ENCODE measurements around the gene PRCD.

PRCD gene, protein sequence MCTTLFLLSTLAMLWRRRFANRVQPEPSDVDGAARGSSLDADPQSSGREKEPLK

DNA sequence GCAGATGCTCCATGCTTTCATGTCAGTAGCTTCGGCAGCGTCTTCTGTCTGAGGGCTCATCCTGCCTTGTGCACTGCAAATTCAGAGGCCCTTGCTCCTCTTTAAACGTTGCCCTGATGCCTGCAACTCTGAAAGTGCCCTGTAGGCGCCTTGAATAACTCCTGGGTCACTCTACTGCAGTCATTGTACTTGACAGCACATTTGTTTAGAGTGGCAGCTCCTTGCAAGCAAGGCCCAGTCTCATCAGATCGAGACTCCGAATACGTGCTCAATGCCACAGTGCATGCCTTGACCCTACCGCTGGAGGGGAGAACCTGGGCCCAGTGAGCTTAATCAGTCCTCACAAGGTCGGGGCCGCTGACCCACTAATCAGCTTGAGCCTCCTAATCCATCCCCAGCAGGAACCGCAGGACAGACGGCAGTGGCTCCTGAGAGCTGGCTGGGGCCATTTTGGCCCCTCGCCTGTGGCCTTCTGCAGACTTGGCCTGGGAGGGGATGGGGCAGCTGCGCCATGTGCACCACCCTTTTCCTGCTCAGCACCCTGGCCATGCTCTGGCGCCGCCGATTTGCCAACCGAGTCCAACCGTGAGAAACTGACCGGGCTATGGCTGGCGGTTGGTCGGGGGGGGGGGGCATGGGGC lies at the start of gene PRCD:
Gene PRCD, plus strand, starts transcription at position 414 of the 641 bp plus-strand sequence. Its CDS starts 98 bp downstream, at position 512.
- DNase-seq, result no peak

DNA sequence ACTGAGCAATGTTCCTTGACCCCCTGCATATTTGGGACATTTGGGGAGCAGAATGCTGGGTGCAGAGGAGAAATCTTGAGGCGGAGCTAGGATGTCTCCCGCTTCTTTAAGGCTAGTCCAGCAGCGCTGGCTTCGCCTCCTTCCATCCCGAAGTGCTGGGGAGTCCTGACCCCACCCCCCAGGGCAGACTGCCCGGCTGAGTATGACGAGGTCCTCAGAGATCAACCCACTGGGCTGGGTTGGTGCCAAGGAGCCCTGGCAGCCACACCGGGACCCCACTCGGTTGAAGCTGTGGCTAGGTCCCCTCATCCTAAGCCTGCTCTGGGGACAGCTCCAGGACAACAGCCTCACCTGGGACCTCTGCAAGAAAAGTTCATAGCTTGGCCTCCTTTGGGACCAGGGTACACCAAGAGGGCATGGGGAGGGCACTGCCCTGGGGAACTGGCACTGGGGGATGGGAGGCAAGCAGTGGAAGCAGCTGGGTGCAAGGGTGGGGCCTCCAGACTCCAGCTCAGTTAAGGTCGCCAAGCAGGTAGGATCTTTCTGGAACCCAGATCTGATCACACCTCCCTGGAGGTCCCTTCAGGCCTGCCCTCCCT lies 49.6 kb upstream of the PRCD start:
- DNase-seq, result no peak

DNA sequence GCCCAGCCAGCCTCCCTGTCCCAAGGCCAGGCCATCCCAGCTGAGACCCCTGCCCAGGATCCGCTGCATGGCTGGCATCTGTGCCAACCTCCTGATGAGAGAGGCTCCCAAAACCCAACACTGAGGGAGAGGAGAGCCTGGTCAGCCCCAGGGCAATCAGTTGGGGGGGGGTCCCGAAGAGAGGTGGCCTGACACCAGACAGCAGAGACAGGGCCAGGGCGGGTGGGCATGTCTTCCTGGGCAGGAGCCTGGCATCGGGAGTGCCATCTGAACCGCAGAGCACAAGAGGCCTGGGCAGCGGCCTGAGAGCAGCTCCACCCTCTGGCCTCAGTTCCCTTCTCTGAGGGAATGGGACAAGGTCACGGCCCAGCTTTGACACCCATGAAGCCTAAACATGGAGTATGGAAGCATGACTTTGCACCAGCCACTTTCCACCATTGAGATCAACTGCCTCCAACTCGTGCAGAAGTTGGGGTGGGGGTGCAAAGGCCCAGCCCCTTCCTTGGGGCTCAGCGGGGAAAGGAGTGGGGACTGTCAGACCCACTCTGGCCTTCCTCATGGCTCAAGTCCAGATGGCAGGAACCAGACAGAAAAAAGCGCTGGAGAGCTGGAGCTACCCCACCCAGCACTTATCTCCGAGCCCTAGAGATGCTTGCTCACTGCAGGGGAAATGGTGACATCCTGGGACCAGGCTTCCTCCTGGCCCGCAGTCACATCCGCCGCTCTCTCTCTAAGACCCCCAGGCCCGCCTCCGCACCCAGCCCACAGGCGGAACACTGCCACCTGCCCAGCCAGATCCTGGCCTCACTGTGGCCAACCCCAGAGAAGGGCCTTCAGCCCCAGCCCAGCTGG lies 48.3 kb upstream of the PRCD start:
- DNase-seq, result no peak

DNA sequence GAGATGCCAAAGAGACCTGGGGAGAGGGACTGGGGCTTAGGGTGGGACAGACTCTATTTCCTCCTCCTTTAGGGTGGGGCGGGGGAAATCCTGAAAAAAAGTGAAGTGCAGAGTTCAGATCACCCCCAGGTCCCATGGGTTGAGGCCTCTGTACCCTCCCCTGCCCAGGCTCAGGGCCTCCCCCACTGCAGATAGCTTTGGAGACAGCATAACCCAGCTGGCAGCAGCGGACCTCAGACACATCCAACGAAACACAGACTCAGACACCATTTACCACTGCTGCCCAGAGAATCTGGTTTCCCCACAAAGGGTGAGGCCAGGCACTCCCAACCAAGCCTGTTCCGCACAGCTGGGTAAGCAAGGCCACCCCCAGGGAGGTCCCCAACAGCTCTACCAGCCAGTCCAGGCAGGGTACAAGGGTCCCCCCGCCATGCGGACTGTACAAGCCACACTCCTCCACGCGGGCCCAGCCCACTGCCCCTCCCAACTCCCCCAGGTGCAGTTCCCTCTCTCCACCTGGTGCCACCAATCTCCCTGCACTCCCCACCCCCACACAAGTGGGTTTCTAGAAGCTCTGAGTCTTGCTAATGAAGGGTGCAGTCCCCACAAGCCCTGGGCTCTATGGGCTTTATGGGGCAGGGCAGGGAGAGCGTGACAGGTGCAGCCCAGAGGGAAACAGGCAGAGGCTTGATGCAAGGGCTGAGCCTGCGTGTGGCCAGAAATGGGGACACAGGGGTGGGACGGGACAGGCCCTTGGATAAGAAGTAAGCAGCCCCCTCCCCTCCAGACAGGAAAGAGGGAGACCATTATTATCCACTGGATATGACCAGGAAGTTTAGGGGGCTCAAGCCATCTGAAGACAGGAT lies 47.5 kb upstream of the PRCD start:
- DNase-seq, result peak; percentile 68

DNA sequence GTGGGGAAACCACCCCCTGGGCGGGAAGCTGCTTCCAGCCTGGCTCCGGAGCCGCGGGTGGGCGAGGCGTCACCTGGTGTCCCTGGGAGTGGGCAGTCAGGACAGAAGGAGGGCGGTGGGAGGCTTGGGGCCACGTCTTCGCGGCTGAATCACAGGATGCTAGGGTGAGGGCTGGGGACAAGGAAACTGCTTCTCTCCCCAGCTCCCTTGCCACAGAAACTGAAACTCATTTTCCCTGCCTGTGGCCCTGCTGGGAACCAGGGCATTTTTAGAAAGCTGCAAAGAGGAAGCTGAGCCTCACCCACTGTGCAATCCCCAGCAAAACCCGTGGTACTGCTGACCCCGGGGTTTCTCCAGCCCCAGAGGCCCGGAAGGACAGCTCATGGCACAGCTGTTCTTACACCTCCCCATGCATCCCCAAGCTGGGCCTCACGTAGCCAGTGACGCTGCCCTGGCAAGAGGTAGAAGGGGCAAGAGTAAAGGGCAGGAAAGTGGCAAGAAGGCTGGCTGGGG lies 46.8 kb upstream of the PRCD start:
- peak; percentile 86 for DNase-seq

DNA sequence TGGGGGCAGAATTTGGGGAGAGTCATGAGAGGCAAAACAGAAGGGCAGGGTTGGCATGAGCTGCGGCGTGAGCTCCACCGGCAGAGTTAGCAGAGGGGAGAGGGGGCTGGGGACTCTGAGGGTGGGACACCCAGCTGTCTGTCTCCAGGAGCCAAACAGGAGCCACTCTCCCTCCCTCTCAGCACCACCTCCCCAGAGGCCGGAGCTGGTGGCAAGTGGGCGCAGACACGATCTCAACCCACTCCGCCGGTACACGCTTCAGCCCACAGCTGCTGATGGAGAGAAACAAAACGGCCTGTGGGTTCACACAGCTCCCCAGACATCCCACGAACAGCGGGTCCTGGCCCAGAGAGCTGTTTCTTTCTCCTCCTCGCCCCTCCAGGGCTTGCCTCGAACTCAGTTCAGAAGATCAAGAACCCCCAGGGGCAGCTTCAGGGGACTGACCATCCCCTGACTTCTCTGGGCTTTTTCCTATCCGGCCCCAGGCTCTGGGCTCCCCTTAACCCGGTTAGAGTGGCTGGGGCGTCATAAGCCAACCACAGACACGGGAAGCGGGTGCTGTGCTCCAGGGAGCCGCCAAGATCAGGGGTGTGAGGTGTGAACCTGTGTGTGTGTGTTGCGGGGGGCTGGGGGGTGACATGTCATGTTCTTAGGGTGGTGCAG lies 46.2 kb upstream of the PRCD start:
- no peak for DNase-seq

DNA sequence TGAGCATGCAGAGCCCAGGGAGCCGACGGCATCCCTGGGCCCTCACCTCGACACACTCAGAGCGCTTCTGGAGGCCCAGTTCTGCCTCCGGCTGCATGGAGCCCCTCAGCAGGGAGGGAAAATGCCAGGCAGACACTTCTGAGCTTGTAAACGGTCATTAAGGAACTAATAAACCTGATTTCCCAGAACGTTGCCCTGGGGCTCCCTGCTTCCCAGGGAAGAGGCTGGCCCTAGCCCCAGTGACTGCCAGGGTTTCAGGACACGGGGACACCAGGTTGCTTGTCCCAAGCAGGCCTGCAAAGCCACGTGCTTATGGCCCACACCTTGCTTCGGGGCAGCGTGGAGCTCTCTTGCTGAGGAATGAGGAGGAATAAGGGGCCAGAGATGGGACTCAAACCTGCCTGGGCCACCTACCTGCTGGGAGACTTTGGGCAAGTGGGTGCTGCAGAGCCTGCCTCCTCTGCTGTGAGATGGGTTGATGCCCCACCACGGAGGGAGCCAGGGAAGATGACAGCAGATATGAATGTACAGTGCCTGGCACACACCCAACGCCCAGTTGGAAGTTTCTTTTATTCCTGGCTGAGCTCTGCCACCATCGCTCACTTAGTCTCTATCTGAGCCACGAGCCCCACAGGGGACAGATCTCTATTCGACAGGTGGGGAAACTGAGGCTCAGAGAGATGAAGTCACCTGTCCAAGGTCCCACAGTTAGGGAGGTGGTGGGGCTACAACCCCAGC lies 44.0 kb upstream of the PRCD start:
- no peak for DNase-seq

DNA sequence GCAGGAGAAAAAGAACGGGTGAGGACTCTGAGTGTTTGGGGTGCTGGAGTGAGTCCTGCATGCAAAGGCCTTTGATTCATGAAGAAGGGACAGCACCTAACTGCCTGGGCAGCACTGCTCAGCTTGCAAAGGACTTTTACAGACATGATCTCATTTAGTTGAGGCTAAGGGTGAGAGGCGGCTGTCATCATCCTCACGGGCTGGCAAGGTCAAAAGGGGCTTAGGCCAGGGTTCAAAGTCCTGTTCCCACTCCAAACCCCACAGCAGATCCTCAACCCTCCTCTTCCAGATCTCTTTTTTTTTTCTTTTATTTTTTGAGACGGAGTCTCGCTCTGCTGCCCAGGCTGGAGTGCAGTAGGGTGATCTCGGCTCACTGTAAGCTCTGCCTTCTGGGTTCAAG lies 43.4 kb upstream of the PRCD start:
- DNase-seq, result no peak

DNA sequence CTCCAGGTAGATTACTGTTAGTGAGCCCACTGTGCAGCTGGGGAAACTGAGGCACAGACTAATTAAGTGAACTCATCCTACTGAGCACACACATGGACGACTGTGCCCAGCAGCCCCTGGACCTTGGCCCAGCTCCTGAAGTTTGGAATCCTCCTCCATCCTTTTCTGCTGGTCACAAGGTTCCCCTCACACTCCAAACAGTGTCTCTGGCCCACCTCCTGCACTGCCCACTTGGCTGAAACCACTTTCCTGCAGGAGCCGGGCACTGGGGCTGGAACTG lies 42.2 kb upstream of the PRCD start:
- no peak for DNase-seq

DNA sequence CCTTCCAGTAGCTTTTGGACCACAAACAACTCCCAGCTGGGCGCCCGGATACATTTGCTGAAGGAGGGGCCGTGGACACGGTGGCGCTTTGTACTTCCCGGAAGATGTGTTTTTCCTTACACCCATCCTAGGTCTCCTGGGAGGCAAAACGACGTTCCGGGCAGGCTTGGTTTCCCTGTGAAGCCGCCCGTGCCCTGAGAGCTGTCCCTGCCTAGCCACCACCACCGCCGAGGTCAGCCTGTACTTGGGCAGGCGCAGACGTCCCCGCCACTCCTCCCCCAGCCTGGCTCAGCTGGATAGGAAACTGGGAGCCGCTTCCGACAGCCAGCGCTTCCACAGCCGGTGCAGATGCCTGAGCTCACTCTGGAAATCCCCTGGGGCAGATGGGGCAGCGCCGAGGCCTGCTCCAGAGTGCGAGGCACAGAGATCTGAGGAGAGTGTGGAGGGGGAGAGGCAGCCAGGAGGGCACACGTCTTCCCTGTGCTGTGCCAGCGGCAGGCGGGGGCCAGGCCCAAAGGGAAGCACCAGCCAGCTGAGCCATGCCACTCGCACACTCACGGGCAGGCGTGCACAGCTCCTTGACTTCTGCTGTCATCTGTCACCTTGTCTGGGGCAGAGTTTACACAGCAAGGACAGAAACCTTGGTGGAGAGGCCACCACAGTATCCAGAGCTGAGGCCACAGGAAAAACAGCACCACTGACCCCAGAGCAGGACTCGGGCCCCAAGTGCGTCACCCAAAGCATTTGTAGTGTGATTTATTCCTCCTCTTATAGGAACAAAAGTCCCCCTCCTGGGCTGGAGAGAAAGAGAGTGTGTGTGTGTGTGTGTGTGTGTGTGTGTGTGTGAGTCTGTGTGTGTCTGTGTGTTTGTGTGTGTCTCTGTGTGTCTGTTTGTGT lies 41.6 kb upstream of the PRCD start:
- no peak for DNase-seq

DNA sequence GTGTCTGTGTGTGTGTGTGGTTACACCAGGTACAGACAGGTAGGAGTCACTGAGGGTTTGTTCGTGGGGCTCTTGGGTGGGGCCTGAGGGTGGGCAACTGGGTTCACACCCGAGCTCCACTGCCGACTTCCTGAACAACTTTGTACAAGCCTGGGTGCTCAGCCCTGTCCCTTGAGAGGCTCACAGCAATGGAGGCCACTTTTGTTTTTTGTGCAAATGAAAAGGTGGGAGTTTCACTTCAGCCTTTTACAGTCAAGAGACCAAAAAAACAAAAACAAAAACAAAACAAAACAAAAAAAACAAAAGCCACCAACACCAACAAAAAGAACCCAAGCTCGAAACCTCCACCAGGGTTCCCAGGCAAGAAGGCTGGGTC lies 41.0 kb upstream of the PRCD start:
- no peak for DNase-seq

DNA sequence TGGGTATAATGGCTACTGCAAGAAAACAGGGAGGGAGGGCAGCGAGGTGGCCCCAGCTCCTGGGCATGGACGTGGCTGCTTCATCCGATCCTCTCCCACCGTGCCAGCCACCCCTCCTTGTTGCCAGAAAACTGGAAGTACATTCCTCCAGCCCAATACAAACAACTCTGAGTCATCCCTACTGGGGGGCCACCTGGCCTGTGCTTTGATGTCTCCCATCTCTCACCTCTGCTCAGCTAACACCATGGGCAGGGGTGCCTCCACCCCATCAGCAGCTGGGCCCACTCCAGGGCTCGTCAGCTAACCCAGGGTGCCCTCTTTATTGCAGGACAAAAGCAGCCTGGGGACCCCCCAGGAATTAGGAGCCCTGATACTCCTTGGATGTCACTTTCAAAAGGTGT lies 40.6 kb upstream of the PRCD start:
- DNase-seq, result no peak

DNA sequence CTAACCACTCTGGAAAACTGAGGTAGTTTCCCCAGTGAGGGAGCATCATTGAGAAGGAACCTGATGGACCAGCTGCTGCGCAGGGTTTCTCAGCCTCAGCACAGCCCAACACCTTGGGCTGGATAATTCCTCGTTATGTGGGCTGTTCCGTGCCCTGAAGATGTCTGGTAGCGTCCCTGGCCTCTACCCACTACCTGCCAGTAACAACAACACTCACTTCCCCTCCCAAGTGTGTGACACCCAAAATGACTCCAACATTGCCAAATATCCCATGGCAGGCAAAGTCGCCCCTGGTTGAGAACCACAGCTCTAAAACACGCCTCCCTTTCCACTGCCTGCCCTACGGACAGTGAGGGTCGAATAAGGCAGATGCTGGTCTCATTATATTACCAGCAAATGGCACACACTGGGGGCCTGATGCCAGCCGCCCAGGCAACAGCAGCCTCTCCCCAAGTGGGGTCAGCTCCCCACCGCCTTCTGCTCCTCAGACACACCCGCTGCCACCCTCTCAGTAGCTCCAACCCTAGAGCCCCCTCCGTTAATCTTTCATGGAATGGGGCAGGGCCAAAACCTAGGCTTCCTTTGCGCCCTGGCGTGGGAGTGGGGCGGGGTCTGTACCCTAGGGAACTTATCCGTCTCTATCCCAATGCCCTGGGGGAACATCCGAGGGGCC lies 39.6 kb upstream of the PRCD start:
- DNase-seq, result peak; percentile 47

DNA sequence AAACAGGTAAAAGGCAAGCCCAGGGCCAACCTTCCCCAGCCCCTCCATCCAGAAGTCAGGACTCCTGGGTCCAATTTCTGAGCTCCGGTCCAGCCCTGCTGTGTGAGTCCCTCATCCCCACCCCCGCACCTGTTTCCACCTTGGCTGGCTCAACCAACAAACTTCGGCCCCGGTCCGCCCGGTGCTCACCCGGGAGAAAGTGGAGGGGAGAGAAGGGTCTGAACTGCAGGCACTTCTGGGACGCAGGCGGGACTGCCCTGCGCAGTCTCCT lies 39.2 kb upstream of the PRCD start:
- no peak for DNase-seq

DNA sequence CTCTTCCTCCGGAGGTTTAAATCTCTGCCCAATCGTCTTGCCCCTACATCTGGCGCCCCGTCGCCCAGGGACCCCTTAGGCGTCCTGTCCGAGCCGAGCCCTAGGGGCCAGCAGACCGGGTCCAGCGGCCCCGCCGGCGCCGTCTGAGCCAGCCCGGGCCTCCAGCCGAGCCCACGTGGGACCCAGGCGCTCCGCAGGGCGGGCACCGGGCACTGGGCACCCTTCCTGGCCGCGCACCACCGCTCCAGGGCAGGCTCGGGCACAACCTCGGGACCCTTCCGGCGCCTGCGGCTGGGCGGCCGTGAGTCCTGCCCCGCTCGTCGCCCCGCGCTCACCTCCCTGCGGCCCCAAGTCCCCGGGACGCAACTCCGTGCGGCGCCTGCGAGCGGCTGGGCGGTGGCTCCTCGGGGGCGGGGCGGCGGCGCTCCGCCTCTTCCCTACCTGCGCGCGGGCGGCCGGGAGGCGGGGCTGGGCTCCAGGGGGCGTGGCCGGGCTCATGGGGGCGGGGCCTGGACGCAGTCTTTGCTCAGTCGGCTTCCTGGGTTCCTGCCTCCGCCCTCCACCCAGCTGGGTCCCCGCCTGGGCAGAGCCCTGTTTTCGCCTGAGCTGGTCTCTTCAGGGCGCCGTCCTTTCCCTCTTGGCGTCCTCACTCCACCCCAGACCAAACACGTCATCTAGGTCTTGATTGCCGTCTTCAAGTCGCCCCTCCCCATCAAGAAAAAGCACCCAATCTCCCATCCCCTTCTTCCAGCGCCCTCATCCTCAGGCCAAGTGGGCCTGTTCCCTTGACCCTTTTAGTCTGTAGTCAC lies 38.6 kb upstream of the PRCD start, which contains the start of gene RHBDF2:
Gene RHBDF2, minus strand, starts transcription at position 406 of the 809 bp plus-strand sequence. CDS start 19,899 bp downstream, outside the sequence.
- peak; percentile 95 for DNase-seq

DNA sequence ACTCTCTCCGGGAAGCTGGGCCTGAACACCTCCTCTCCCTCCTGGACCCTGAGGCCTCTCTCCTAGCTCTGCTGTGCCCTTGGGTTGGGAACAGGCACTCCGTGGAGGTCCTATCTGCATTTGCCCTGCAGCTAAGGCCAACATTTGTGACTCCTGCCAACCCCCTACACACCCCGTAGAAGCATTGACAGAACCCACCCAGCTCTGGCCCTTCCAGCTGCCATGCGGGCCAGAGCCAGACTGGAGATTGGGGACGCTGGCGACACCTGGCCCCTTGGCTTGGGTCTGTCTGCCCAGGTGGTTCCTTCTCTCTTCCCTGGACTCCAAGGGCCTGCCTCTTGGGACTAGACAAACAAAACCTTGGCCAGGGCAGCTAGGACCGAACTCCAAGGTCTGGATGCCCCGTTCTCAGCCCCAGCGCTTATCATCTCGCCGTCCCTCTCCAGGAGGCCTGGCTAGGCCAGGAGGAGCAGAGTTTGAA lies 38.0 kb upstream of the PRCD start:
- DNase-seq, result no peak

DNA sequence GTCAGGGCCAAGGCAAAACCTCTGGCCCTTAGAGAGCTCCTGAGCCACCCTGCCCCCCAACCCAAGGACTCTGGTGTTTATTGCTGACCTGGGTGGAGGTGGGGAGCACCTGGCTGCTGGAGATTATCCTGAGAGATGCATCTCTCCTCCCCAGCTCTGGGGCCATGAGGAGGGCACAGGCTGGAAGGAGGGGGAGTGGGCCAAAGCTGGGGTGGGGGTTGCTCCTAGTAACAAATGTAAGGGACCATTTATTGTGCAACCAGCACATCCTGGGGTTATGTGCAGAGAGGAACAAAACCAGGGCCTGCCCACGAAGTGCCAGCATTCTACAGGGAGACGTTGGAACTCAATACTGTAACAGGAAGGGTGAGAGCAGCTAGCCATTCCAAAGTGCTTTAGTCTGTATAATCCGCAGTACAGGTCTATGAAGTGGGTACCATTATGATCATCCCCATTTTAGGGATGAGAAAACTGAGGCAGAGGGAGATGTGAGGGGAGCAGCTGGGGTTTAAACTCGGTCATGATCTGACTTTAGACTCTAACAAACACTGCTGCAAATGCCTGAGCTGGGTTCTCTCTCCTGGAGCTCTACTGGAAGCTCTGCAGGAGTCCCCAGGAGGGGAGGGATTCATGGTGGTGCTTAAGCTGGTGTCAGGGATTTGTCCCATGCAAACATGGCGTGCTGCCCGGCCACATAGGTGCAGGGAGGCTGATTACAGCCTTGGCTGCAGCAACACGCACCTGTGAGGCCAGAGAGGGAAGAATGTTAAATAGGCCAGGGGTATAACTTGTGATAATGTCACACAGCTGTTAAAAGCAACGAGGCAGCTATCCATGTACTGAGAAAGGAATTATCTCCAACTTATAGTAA lies 37.3 kb upstream of the PRCD start:
- DNase-seq, result no peak

DNA sequence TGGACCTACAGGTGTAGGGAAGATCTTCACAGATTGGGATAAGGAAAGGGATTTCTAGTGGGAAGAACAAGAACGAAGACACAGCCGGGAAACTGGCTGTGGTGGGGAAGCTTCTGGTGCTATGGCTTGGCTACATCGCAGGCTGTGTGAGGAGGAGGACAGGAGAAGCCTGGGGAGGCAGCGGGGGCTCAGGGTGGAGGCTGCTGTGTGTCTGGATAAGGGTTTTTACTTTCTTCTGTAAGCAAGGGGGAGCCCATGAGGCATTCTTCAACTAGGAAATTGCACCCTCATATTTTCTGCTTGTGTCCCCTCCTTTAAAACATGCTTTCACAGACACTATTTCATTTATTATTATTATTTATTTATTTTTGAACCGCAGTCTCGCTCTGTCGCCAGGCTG lies 35.7 kb upstream of the PRCD start:
- DNase-seq, result no peak
